H1 (cell line): ENCODE results near the gene TRAPPC11. TPM values are rescaled to one million over a fixed set of nuclear protein-coding genes. Genes with fewer than 3 reads are reported as not detected.

ENCODE experiments used
- CTCF ChIA-PET: fragments of 300-600 bp; sonication (Branson Sonifier 250); formaldehyde crosslinking; loops from one replicate; lab custom pipeline; 2021; ENCODE audit not compliant: partially characterized antibody; lab: Charles Lee
- POLR2A ChIA-PET: fragments of 300-600 bp; sonication (Branson Sonifier 250); formaldehyde crosslinking; loops from one replicate; lab custom pipeline; 2021; ENCODE audit warnings: inconsistent platforms; ENCODE audit not compliant: partially characterized antibody; lab: Charles Lee
- DNase-seq, 2 experiments: peaks; one replicate each; pipeline versions ENCODE4 v3.0.0 to v3.0.0-alpha.2; 2010 to 2022; ENCODE audit warnings: low spot score in 2 of 2, low read depth in 1 of 2, mixed read lengths in 1 of 2
- FAIRE-seq: peaks from 2 replicates; lab custom pipeline; 2011; peaks lifted over from hg19 to GRCh38; lab: Jason Lieb, UNC
- H2AFZ ChIP-seq: 2 replicates; pipeline ENCODE4 v1.8.1; 2012; ENCODE audit warnings: low read length, inconsistent platforms
- H2AK5ac ChIP-seq: 2 replicates; pipeline ENCODE4 v1.6.1; 2013; ENCODE audit warnings: low read depth, low read length
- H2BK120ac ChIP-seq: replicated peaks from 2 replicates; pipeline ENCODE3; 2013; ENCODE audit warnings: low read depth, low read length, inconsistent platforms
- H2BK12ac ChIP-seq: 2 replicates; pipeline ENCODE4 v1.6.1; 2013; ENCODE audit warnings: low read depth, low read length
- H2BK15ac ChIP-seq: 2 replicates; pipeline ENCODE4 v1.6.1; 2013; ENCODE audit warnings: low read length
- H2BK20ac ChIP-seq: 2 replicates; pipeline ENCODE4 v1.6.1; 2013; ENCODE audit warnings: low read length
- H2BK5ac ChIP-seq: 2 replicates; pipeline ENCODE4 v1.6.1; 2013; ENCODE audit warnings: low read depth, low read length
- H3K14ac ChIP-seq: 2 replicates; pipeline ENCODE4 v1.6.1; 2013; ENCODE audit warnings: inconsistent platforms; ENCODE audit not compliant: insufficient read length
- H3K18ac ChIP-seq: 2 replicates; pipeline ENCODE4 v1.6.1; 2013; ENCODE audit warnings: low read length; ENCODE audit errors: extremely low read depth
- H3K23ac ChIP-seq: 2 replicates; pipeline ENCODE4 v1.6.1; 2013; ENCODE audit warnings: inconsistent platforms; ENCODE audit not compliant: insufficient read length
- H3K23me2 ChIP-seq: 2 replicates; pipeline ENCODE4 v1.6.1; 2013; ENCODE audit warnings: low read depth, low read length
- H3K27ac ChIP-seq: 2 replicates; pipeline ENCODE4 v1.6.1; 2011; ENCODE audit warnings: low read depth, low read length, inconsistent platforms
- H3K27me3 ChIP-seq, 4 experiments: replicated peaks in 1 of 4; 1 replicate in 1 of 4; 2 replicates in 3 of 4; pipeline versions ENCODE4 v1.6.1 to v1.8.1; 2011 to 2013; ENCODE audit warnings: low read length in 3 of 4, mild to moderate bottlenecking in 3 of 4, inconsistent platforms in 2 of 4, mixed read lengths in 2 of 4, moderate library complexity in 1 of 4; ENCODE audit not compliant: control insufficient read depth in 3 of 4, insufficient read depth in 3 of 4; ENCODE audit errors: extremely low read depth in 1 of 4
- H3K36me3 ChIP-seq, 4 experiments: 2 replicates each; pipeline versions ENCODE4 v1.6.1 to v1.8.1; 2011 to 2013; ENCODE audit warnings: mild to moderate bottlenecking in 4 of 4, low read length in 3 of 4, moderate library complexity in 2 of 4, control low read depth in 1 of 4, inconsistent platforms in 1 of 4; ENCODE audit not compliant: insufficient read depth in 4 of 4, control insufficient read depth in 2 of 4
- H3K4ac ChIP-seq: replicated peaks from 2 replicates; pipeline ENCODE3; 2013; ENCODE audit warnings: low read length, low read depth, mixed read lengths, inconsistent platforms; ENCODE audit not compliant: insufficient read length
- H3K4me1 ChIP-seq, 4 experiments: replicated peaks in 1 of 4; 1 replicate in 1 of 4; 2 replicates in 3 of 4; pipeline versions ENCODE4 v1.6.1 to v1.8.1; 2011 to 2013; ENCODE audit warnings: low read length in 3 of 4, inconsistent platforms in 2 of 4, mixed read lengths in 1 of 4; ENCODE audit not compliant: insufficient read depth in 4 of 4, control insufficient read depth in 3 of 4
- H3K4me2 ChIP-seq, 2 experiments: 2 replicates each; pipeline versions ENCODE4 v1.6.1 to v1.8.1; 2011 to 2013; ENCODE audit warnings: low read depth in 2 of 2, low read length in 2 of 2, control low read depth in 1 of 2, inconsistent platforms in 1 of 2, mild to moderate bottlenecking in 1 of 2; ENCODE audit not compliant: insufficient read depth in 1 of 2
- H3K4me3 ChIP-seq, 4 experiments: fragments of 200-600, 300-600 bp in 1 of 4; sonication (generic), shearing (Covaris generic), sonication (Bioruptor Twin) in 1 of 4; 2 replicates each; pipeline versions ENCODE4 v1.5.1 to v1.8.1; 2011 to 2016; ENCODE audit warnings: low read length in 4 of 4, low read depth in 3 of 4, control low read depth in 2 of 4, inconsistent platforms in 2 of 4, mild to moderate bottlenecking in 2 of 4, mixed read lengths in 1 of 4, moderate library complexity in 1 of 4; ENCODE audit not compliant: insufficient read depth in 2 of 4; ENCODE audit errors: extremely low read depth in 1 of 4
- H3K56ac ChIP-seq: replicated peaks from 2 replicates; pipeline ENCODE3; 2013; ENCODE audit warnings: low read depth, mild to moderate bottlenecking, mixed read lengths, low read length, inconsistent platforms; ENCODE audit not compliant: insufficient read length
- H3K79me1 ChIP-seq: 2 replicates; pipeline ENCODE4 v1.6.1; 2013; ENCODE audit warnings: low read depth, low read length, control low read depth
- H3K79me2 ChIP-seq, 2 experiments: 2 replicates each; pipeline versions ENCODE4 v1.6.1 to v1.8.1; 2012 to 2013; ENCODE audit warnings: low read length in 2 of 2, mild to moderate bottlenecking in 2 of 2, inconsistent platforms in 1 of 2; ENCODE audit not compliant: insufficient read depth in 2 of 2, control insufficient read depth in 1 of 2
- H3K9ac ChIP-seq, 4 experiments: replicated peaks in 1 of 4; 1 replicate in 1 of 4; 2 replicates in 3 of 4; pipeline versions ENCODE4 v1.6.1 to v1.8.1; 2011 to 2013; ENCODE audit warnings: low read depth in 3 of 4, low read length in 3 of 4, control low read depth in 2 of 4, mild to moderate bottlenecking in 2 of 4, moderate library complexity in 2 of 4, inconsistent platforms in 1 of 4; ENCODE audit errors: extremely low read depth in 1 of 4
- H3K9me3 ChIP-seq, 2 experiments: 2 replicates each; pipeline versions ENCODE4 v1.6.1 to v1.8.1; 2012 to 2013; ENCODE audit warnings: mild to moderate bottlenecking in 2 of 2, moderate library complexity in 2 of 2, control low read depth in 1 of 2, inconsistent platforms in 1 of 2, low read depth in 1 of 2, low read length in 1 of 2, mixed read lengths in 1 of 2; ENCODE audit not compliant: insufficient read depth in 2 of 2
- H4K20me1 ChIP-seq, 2 experiments: replicated peaks in 1 of 2; 2 replicates each; pipeline versions ENCODE3 to v1.8.1; 2011 to 2013; ENCODE audit warnings: inconsistent platforms in 2 of 2, low read length in 2 of 2, mild to moderate bottlenecking in 1 of 2; ENCODE audit not compliant: insufficient read depth in 2 of 2, control insufficient read depth in 1 of 2
- H4K5ac ChIP-seq: 2 replicates; pipeline ENCODE4 v1.6.1; 2013; ENCODE audit warnings: low read length, low read depth, mixed read lengths, inconsistent platforms; ENCODE audit not compliant: insufficient read length
- H4K8ac ChIP-seq: 2 replicates; pipeline ENCODE4 v1.8.0; 2013; ENCODE audit warnings: mild to moderate bottlenecking, moderate library complexity, low read length, inconsistent platforms; ENCODE audit not compliant: insufficient read depth; ENCODE audit errors: extremely low read depth
- H4K91ac ChIP-seq: replicated peaks from 2 replicates; pipeline ENCODE3; 2013; ENCODE audit warnings: low read length, mixed read lengths, inconsistent platforms; ENCODE audit not compliant: insufficient read length
- WGBS, 2 experiments: shearing (Covaris generic) in 1 of 2; methylation state at CpG; one replicate each; pipeline versions ENCODE4 v1.1.6 to v1.1.7; 2013 to 2015; ENCODE audit warnings: low lambda C conversion rate in 2 of 2, mixed read lengths in 2 of 2, inconsistent platforms in 1 of 2, low coverage in 1 of 2, missing lambda C conversion rate in 1 of 2; ENCODE audit not compliant: insufficient replicate concordance in 2 of 2, insufficient coverage in 1 of 2, insufficient read length in 1 of 2; ENCODE audit errors: extremely low coverage in 1 of 2, missing lambda C conversion rate in 1 of 2; 5-methylcytosine and 5-hydroxymethylcytosine counted together
- polyA plus RNA-seq, 7 experiments: library from polyadenylated mRNA; depleted of rRNA in 3 of 7; stranded (reverse) in 5 of 7; unstranded in 2 of 7; fragments of >200 nt in 5 of 7; fragments of 200-250 nt in 2 of 7; gene quantifications; 1 replicate in 5 of 7; 2 replicates in 1 of 7; 4 replicates in 1 of 7; pipeline versions ENCODE4 v1.2.1 to v1.2.3, GENCODE V29; 2011 to 2013; ENCODE audit warnings: missing spikeins in 2 of 7, mixed read lengths in 2 of 7
- total RNA-seq: library from RNA; stranded (reverse); fragmentation: NEBNext Ultra II Directional; extraction: Animal tissue kit (Norgen Biotek cat#: 25700); gene quantifications from 2 replicates; pipeline ENCODE4 v1.2.1, GENCODE V29; 2021

TRAPPC11 gene
- total and polyA plus RNA-seq, 2 of the 8 experiments (the other 6 are each of a cell fraction or from before 2014, with no cell fraction given) = 19.2 to 25.9 TPM

GRCh38 chr4:183633476-183634400 lies 25.4 kb upstream of the TRAPPC11 start:
- Histone ChIP-seq H3K14ac (no peak overlapping the region), H3K79me2 (no peaks in the 10 kb centered on the region), H3K27me3 (no peaks in the 10 kb centered on the region), H2AK5ac (no peak overlapping the region), H4K91ac (no peak overlapping the region), H3K18ac (no peak overlapping the region), H3K36me3 (no peaks in the 10 kb centered on the region), H3K23me2 (no peaks in the 10 kb centered on the region), H3K4me2 (no peak overlapping the region), H2BK15ac (no peak overlapping the region), H3K27ac (no peak overlapping the region), H3K4ac (no peak overlapping the region), H3K23ac (no peak overlapping the region), H3K9me3 (no peaks in the 10 kb centered on the region), H2AFZ (no peak overlapping the region), H4K20me1 (no peaks in the 10 kb centered on the region), H2BK20ac (no peak overlapping the region), H3K56ac (no peak overlapping the region), H3K4me1 (peaks cover 2 to 9% (median 5%) of the 10 kb centered on the region in 4 experiments; a peak in 6 of 7 replicates), H4K8ac (no peak overlapping the region), H3K4me3 (no peak overlapping the region), H3K79me1 (no peaks in the 10 kb centered on the region), H2BK12ac (no peak overlapping the region), H3K9ac (no peak overlapping the region), H2BK120ac (no peak overlapping the region), H4K5ac (no peak overlapping the region), H2BK5ac (no peak overlapping the region)
- peak; percentile 24 for FAIRE-seq
- CTCF ChIA-PET = interaction anchor here (1.1 to 2.1 kb wide), 2 partner anchors 34 to 160 kb away, joined by 4 to 5 read pairs; no protein-coding TSS in a partner anchor
- no peak for DNase-seq
- POLR2A ChIA-PET = no interaction called here
- 87% methylated on average over 11 of the region's 11 CpGs; no CpG with 5 or more reads in 1 of the 2 experiments for WGBS, 2 experiments
